Limb (tissue), 2 donors: Measurements from ENCODE around the gene COX20.

Source experiments
- DNase-seq, 2 donors: peaks; one replicate each; pipeline ENCODE4 v3.0.0-alpha.2; 2016; ENCODE audit errors: extremely low spot score in 2 of 2

The COX20 gene

DNA sequence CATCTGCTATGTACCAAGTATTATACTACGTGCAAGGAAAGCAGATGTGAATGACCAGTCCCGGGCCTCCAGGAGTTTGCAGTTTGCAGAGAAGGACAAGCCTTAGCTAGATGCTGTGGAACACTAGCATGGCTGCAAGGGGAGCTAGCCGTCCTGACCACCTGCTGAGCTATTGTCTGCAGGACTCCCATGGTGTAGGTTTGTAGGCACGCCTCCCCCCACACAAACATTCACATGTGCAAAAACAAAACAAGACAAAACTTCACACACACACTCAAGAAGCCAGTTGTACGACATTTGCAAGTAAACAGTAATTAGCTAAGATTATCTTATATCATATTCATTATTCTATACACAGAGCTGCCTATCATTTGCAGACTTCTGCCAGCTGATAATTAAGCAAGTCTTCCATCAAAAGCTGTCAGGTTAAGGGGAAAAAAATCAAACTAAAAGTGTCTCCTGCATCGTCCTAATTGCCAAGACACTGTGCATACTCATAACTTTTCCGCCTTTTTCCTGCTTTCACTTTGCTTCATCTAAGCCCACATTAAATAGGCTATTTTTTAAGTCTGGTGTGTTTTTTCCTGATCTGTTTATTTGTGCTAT is 39.6 kb downstream of the COX20 start:
- no peak for DNase-seq

DNA sequence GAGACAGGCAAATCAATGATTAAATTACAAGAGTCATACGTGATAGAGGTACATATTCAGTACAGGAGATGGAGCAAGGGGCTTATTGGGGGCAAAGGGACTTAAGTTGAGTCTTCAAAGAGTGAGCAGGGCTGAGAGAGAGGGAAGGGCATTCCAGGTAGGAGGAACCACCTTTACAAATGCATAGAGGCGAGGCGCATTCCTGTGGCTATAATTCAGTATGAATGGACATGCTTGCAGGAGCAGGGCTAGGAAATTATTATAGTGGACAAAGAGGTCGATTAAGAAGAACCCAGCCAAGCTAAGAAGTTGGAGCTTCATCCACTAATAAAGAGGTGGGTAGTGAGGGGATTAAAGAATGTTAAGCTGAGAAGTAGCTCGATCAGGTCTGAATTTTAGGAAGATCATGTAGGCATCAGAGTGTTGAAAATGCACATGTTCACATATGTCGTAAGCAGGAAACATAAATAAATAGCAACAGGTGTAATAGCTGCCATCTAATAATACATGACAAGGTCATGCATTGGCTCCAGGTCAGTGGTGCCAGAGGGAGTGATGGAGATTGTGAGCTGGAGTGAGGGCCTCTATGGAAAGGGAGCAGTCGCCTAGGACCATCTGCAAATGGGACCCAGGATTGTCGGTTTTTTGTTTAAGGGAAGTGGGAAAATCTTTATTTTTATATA is 40.9 kb downstream of the COX20 start:
- no peak for DNase-seq

DNA sequence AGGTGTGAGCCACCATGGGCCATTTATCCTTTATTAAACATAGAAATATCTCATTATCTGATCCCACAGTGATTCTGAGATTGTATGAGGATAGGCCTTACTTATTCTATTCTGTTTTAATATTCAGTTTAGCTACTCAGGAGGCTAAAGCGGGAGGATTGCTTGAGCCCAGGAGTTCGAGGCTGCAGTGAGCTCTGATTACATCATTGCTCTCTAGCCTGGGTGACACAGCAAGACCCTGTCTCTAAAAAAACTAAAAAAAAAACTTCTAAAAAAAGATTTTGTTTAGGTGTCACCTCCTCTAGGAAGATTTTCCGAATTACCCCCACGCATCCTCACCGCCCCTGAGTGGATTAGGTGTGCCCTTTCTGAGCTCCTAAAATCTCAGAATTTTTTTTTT is 43.2 kb downstream of the COX20 start:
- DNase-seq: no peak

DNA sequence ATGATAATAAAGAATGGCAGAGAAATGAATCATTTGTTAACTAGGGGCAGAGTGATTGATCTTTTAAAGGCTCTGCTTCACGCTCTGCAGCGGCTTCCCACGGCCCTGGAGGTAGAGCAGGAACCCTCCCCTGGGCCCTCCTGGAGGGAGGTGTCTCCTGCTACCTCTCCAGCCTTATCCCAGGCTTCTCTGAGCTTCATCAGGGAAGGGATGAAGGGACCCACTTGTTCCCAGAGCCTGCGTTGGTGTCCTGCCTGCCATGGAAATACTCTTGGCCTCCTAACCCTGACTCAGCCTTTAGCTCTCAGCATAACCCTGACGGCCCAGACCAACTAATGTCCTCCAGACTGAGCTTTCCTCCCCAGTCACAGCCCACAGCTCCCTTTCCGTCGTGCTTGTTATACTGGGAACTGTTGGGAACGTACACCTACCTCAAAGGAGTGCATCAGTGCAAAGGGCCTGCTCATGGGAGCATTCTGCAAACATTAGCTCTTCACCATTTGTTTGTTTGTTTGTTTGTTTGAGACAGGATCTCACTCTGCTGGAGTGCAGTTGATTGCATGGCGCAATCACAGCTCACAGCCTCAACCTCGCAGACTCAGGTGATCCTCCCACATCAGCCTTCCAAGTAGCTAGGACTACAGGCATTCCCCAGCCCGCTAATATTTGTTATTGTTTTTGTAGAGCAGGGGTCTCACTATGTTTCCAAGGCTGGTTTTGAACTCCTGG is 46.3 kb downstream of the COX20 start:
- no peak for DNase-seq

DNA sequence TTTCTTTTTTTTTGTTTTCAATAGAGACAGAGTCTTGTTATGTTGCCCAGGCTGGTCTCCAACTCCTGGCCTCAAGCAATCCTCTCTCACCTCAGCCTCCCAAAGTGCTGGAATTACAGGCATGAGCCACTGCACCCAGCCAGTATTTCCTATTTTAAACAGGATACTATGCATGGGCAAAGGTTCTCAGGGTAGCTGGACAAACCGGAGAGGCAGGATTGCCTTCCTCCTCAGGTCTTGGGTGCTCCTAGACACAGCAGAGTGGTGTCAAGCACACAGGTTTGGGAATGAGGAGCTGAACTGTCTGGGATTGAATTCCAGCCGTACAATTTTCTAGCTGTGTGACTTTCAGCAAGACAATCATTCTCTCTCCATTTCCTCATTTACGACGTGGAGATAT is 51.8 kb downstream of the COX20 start:
- no peak for DNase-seq

DNA sequence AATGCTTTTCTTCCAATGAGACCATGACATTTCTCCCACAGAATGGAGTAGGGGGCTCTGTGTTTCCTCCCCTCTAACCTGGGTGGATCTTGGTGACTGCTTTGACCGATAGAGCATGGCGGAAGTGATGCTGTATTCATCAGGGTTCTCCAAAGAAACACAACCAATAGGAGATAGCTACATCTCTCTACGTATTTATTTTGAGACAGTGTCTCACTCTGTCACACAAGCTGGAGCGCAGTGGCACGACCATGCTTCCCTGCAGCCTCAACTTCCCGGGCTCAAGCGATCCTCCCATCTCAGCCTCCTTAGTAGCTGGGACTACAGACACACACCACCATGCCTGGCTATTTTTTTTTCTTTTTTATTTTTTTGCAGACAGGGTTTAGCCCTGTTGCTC is 58.4 kb downstream of the COX20 start:
- no peak for DNase-seq
